Heart left ventricle (tissue), 13 donors: ENCODE measurements around the gene MAT2A.

Experiments used
- CTCF ChIP-seq, 12 donors: fragments of 200-600 bp; sonication (generic) in 4 of 12; IDR thresholded peaks; one replicate each; pipeline versions ENCODE4 v1.5.0 to v1.8.0; 2018 to 2022; ENCODE audit warnings: antibody characterized with exemption in 12 of 12, mild to moderate bottlenecking in 5 of 12
- POLR2A ChIP-seq, 2 donors: fragments of 450-650 bp; IDR thresholded peaks; one replicate each; pipeline ENCODE4 v1.6.1; 2017; ENCODE audit warnings: antibody characterized with exemption in 2 of 2, mild to moderate bottlenecking in 2 of 2, moderate library complexity in 2 of 2
- donor health status: ischemic (EF 13 %, LVEDD 7.1; RV severe dilation, severe dysfunction).
- donor health status: DM: no; HTN: yes; CAD: no.
- donor health status: DM: no; HTN: no; CAD: no.
- donor health status: ischemic (EF 25% LVEDD 6.9; RV normal size, moderate dysfunction).
- donor health status: ischemic (EF 25% LVEDD 5.7; RV mildly dilated, moderate dysfunction).
- donor health status: ischemic (EF 35%, LVEDD 5.7; RV mildly dilated, moderate dysfunction).
- donor health status: nonischemic (EF 11% LVEDD 7.7; RV severe dilation, severe dysfunction).
- donor health status: DM: yes; HTN: yes; CAD: no.
- donor health status: PGD.
- donor health status: ischemic (EF 29% LVEDD 5.4; RV normal size, mild dysfunction).
- donor health status: nonischemic (EF 23%, LVEDD 6.1; RV moderate dilation, normal function).

GRCh38 chr2:85505551-85506238 lies 33.3 kb upstream of the MAT2A start:
- TF ChIP-seq POLR2A (IDR thresholded peaks at IDR 0.05) (no peak), CTCF (IDR thresholded peaks at IDR 0.05) (no peak)
